ENCODE measurements around the gene HEATR1. TPM values are rescaled to one million over a fixed set of nuclear protein-coding genes. Genes with fewer than 3 reads are reported as not detected.

HEATR1 gene
- total RNA-seq, 2 donors from 2014 or later, result 14.1 to 40.7 TPM

- no peaks in the 10 kb centered on the region for H3K36me3 ChIP-seq
- H3K4me1 ChIP-seq (replicated peaks), result no peaks in the 10 kb centered on the region
- WGBS, result 52% methylated on average over 4 of the region's 4 CpGs
- intact Hi-C loops (cut with DNase I), result no loop called here
- TF ChIP-seq CTCF (IDR thresholded peaks at IDR 0.05) (no peak), POLR2AphosphoS5 (IDR thresholded peaks at IDR 0.05) (no peak), POLR2A (IDR thresholded peaks at IDR 0.05) (no peak)
- no peaks in the 10 kb centered on the region for H3K9me3 ChIP-seq
- no peak overlapping the region for H3K4me3 ChIP-seq
- no peak for DNase-seq (ENCODE audit: low spot score)
- H3K27me3 ChIP-seq (replicated peaks; ENCODE audit: insufficient read depth), result no peaks in the 10 kb centered on the region
- H3K27ac ChIP-seq, result no peak overlapping the region
These were observed 19.3 kb upstream of the HEATR1 start for GRCh38 chr1:236623371-236624166.

GRCh38 chr1:236622407-236622806, 18.1 kb upstream of the HEATR1 start:
- WGBS, result 49% methylated on average over 3 of the region's 3 CpGs
- Histone ChIP-seq H3K4me3 (no peak overlapping the region), H3K9me3 (no peaks in the 10 kb centered on the region), H3K4me1 (replicated peaks) (no peaks in the 10 kb centered on the region), H3K27me3 (replicated peaks; ENCODE audit: insufficient read depth) (no peaks in the 10 kb centered on the region), H3K27ac (no peak overlapping the region), H3K36me3 (no peaks in the 10 kb centered on the region)
- TF ChIP-seq POLR2A (IDR thresholded peaks at IDR 0.05), result no peak
- no peak for TF ChIP-seq POLR2AphosphoS5 (IDR thresholded peaks at IDR 0.05)
- no peak for TF ChIP-seq CTCF (IDR thresholded peaks at IDR 0.05)
- intact Hi-C loops (cut with DNase I), result no loop called here
- no peak for DNase-seq (ENCODE audit: low spot score)

DNA sequence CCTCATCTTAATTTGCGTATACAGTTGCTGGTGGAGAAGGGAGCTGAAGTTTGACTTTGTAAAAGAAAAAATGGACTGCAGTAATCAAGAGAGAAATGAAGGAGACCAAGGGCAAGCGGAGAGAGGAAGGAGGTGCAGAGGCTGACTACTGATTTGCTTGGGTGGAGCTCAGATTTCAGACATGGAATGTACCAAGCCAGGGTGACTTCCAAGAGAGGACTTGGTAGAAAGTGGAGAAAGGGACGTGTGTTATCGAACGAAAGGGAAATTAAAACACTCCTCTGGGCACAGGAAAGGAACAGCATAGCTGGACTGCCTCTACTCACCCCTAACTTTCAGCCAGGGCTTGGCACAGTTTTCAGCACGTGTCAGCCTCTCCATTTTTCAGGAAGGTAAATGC, 15.1 kb upstream of the HEATR1 start:
- Histone ChIP-seq H3K4me3 (no peak overlapping the region), H3K27me3 (replicated peaks; ENCODE audit: insufficient read depth) (no peaks in the 10 kb centered on the region), H3K9me3 (no peaks in the 10 kb centered on the region), H3K4me1 (replicated peaks) (no peaks in the 10 kb centered on the region), H3K27ac (no peak overlapping the region), H3K36me3 (no peaks in the 10 kb centered on the region)
- intact Hi-C loops (cut with DNase I), result no loop called here
- 73% methylated on average over 6 of the region's 6 CpGs for WGBS
- no peak for TF ChIP-seq POLR2A (IDR thresholded peaks at IDR 0.05)
- no peak for TF ChIP-seq CTCF (IDR thresholded peaks at IDR 0.05)
- no peak for TF ChIP-seq POLR2AphosphoS5 (IDR thresholded peaks at IDR 0.05)
- DNase-seq (ENCODE audit: low spot score), result no peak

DNA sequence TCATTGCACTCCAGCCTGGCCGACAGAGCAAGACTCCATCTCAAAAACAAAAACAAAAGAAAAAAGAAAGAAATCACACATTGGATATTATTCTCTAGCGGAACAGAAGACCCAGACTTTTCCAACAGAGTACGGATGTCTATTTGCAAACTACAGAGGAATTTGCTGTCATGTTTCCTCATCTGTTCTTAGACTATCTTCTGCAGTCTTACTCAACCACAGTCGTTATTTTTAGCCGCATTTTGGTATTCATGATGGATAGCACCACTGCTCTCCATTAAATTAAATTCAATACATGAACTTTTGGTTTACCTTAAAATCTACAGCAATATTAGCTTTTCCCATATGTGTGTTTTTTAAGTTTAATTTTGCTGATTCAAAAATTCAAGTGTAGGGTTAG, 14.2 kb upstream of the HEATR1 start:
- no peak overlapping the region for H3K4me3 ChIP-seq
- H3K9me3 ChIP-seq, result no peaks in the 10 kb centered on the region
- no peak for DNase-seq (ENCODE audit: low spot score)
- H3K27ac ChIP-seq, result no peak overlapping the region
- intact Hi-C loops (cut with DNase I), result no loop called here
- H3K27me3 ChIP-seq (replicated peaks; ENCODE audit: insufficient read depth), result no peaks in the 10 kb centered on the region
- 82% methylated on average over 5 of the region's 5 CpGs for WGBS
- TF ChIP-seq CTCF (IDR thresholded peaks at IDR 0.05) (no peak), POLR2AphosphoS5 (IDR thresholded peaks at IDR 0.05) (no peak), POLR2A (IDR thresholded peaks at IDR 0.05) (no peak)
- H3K4me1 ChIP-seq (replicated peaks), result no peaks in the 10 kb centered on the region
- no peaks in the 10 kb centered on the region for H3K36me3 ChIP-seq
